Testis (tissue), 3 donors: ENCODE measurements around the gene DCAF5. TPM values are rescaled to one million over a fixed set of nuclear protein-coding genes. Genes with fewer than 3 reads are reported as not detected.
"Not testable (repeated sequence)": the region's sequence is repeated elsewhere in the genome, so short reads cannot be mapped to it uniquely, and the experiment has no call there.

Experiments used
- DNase-seq: peaks from one replicate; pipeline ENCODE4 v3.0.0-alpha.2; 2019
- H3K27ac ChIP-seq, 2 donors: fragments of 200-600 bp; sonication (generic); one replicate each; pipeline ENCODE4 v1.5.1; 2019
- H3K27me3 ChIP-seq: fragments of 200-600 bp; sonication (generic); one replicate; pipeline ENCODE4 v1.5.1; 2019
- H3K36me3 ChIP-seq: fragments of 200-600 bp; sonication (generic); one replicate; pipeline ENCODE4 v1.5.1; 2017; ENCODE audit warnings: low read depth; ENCODE audit errors: missing control alignments
- H3K4me1 ChIP-seq: fragments of 200-600 bp; sonication (generic); one replicate; pipeline ENCODE4 v1.5.1; 2019
- H3K4me3 ChIP-seq, 2 donors: fragments of 200-600 bp; sonication (generic); one replicate each; pipeline ENCODE4 v1.5.1; 2017 to 2019
- H3K9me3 ChIP-seq: fragments of 200-600 bp; sonication (generic); one replicate; pipeline ENCODE4 v1.5.1; 2017
- CTCF ChIP-seq, 3 experiments: fragments of 450-650 bp in 2 of 3; fragments of 200-600 bp in 1 of 3; sonication (generic) in 1 of 3; IDR thresholded peaks; one replicate each; pipeline ENCODE4 v1.5.1; 2016 to 2019; ENCODE audit warnings: antibody characterized with exemption in 3 of 3, mild to moderate bottlenecking in 2 of 3, moderate library complexity in 1 of 3
- POLR2A ChIP-seq: fragments of 450-650 bp; IDR thresholded peaks from one replicate; pipeline ENCODE4 v1.6.1; 2017; ENCODE audit warnings: antibody characterized with exemption, mild to moderate bottlenecking, moderate library complexity
- WGBS, 2 donors: methylation state at CpG; one replicate each; pipeline ENCODE4 v1.1.5; 2018; 5-methylcytosine and 5-hydroxymethylcytosine counted together
- intact Hi-C: fragments of 100-400 bp; cut with DNase I; formaldehyde crosslinking; loops from one replicate; pipeline ENCODE4 v1.15.1; 2023; ENCODE audit warnings: low total_unique reads
- polyA plus RNA-seq: library from polyadenylated mRNA; stranded (reverse); fragments of 350-450 nt; fragmentation: Illumina TruSeq; extraction: RNeasy Lipid Tissue Mini Kit (QIAGEN cat#74804); gene quantifications from one replicate; pipeline ENCODE4 v1.2.3, GENCODE V29; 2014; ENCODE audit warnings: low read depth, low replicate concordance; ENCODE audit not compliant: insufficient read depth
- total RNA-seq, 2 donors: library from RNA; depleted of rRNA; stranded (reverse); fragments of >200 nt; gene quantifications; one replicate each; pipeline ENCODE4 v1.2.3, GENCODE V29; 2016

DCAF5 gene
- total and polyA plus RNA-seq, 3 donors from 2014 or later, result 97.7 to 168 (median 129) TPM

GRCh38 chr14:69077841-69078240, 75.1 kb downstream of the DCAF5 start:
- Histone ChIP-seq H3K27me3 (no peaks in the 10 kb centered on the region), H3K4me3 (no peak overlapping the region), H3K36me3 (no peaks in the 10 kb centered on the region), H3K9me3 (no peaks in the 10 kb centered on the region), H3K27ac (no peak overlapping the region), H3K4me1 (no peaks in the 10 kb centered on the region)
- DNase-seq, result no peak
- intact Hi-C loops, result no loop called here
- TF ChIP-seq CTCF (IDR thresholded peaks at IDR 0.05) (no peak), POLR2A (no peak)

DNA sequence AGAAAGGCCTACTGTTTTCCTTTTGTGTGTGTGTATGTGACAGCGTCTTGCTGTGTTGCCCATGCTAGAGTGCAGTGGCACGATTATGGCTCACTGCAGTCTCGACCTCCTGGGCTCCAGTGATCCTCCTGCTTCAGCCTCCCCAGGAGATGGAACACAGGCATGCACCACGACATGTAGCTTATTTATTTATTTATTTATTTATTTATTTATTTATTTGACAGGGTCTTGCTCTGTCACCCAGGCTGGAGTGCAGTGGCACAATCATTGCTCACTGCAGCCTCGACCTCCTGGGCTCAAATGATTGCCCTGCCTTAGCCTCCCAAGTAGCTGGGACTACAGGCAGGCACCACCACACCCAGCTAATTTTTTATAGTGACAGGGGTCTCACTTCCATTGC, 75.7 kb downstream of the DCAF5 start:
- 97 to 98% methylated on average over 5 of the region's 5 CpGs for WGBS, 2 donors
- H3K27ac ChIP-seq, H3K4me1 ChIP-seq, intact Hi-C loops, DNase-seq, H3K27me3 ChIP-seq, H3K36me3 ChIP-seq, H3K4me3 ChIP-seq, H3K9me3 ChIP-seq: not testable (repeated sequence)

GRCh38 chr14:69076341-69076740, 76.6 kb downstream of the DCAF5 start:
- Histone ChIP-seq H3K4me1 (no peaks in the 10 kb centered on the region), H3K36me3 (no peaks in the 10 kb centered on the region), H3K4me3 (no peak overlapping the region), H3K27ac (no peak overlapping the region), H3K9me3 (no peaks in the 10 kb centered on the region), H3K27me3 (no peaks in the 10 kb centered on the region)
- WGBS, 2 donors, result 85 to 92% methylated on average over 3 of the region's 3 CpGs
- no peak for DNase-seq
- intact Hi-C loops, result no loop called here
- TF ChIP-seq CTCF (IDR thresholded peaks at IDR 0.05), result no peak
- no peak for TF ChIP-seq POLR2A

- H3K27ac ChIP-seq, result no peak overlapping the region
- TF ChIP-seq CTCF (IDR thresholded peaks at IDR 0.05), result no peak
- TF ChIP-seq POLR2A, result no peak
- H3K36me3 ChIP-seq, result no peaks in the 10 kb centered on the region
Measured at GRCh38 chr14:69073915-69074314, 79.0 kb downstream of the DCAF5 start.

DNA sequence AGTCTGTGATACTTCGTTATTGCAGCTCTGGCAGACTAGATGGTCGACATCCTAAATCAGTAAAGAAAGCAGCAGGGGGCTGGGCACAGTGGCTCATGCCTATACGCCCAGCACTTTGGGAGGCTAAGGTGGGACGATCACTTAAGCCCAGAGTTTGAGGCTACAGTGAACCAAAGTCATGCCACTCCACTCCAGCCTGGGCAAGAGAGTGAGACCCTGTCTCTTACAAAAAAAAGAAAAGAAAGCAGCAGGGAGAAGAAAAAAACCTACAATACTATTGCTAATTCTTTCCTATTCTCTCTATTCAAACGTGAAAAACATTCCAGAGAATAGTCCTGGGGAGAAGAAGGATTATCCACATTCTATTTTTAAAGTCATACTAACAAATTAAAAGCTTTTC, 79.5 kb downstream of the DCAF5 start:
- intact Hi-C loops, result no loop called here
- no peak for DNase-seq
- H3K27ac ChIP-seq, result no peak overlapping the region
- TF ChIP-seq POLR2A, result no peak
- no peak for TF ChIP-seq CTCF (IDR thresholded peaks at IDR 0.05)
- H3K4me1 ChIP-seq, result no peaks in the 10 kb centered on the region
- H3K9me3 ChIP-seq, result no peaks in the 10 kb centered on the region
- no peaks in the 10 kb centered on the region for H3K27me3 ChIP-seq
- no peak overlapping the region for H3K4me3 ChIP-seq
- no peaks in the 10 kb centered on the region for H3K36me3 ChIP-seq
- 84 to 88% methylated on average over 5 of the region's 5 CpGs for WGBS, 2 donors

More at GRCh38 chr14:69073915-69074314, 79.0 kb downstream of the DCAF5 start:
- Histone ChIP-seq H3K4me1 (no peaks in the 10 kb centered on the region), H3K9me3 (no peaks in the 10 kb centered on the region), H3K27me3 (no peaks in the 10 kb centered on the region), H3K4me3 (no peak overlapping the region)
- DNase-seq, result no peak
- intact Hi-C loops, result no loop called here
- 73 to 75% methylated on average over 1 of the region's 1 CpG for WGBS, 2 donors
